ENCODE measurements around the gene ITIH2.
"Not testable (repeated sequence)": the region's sequence is repeated elsewhere in the genome, so short reads cannot be mapped to it uniquely, and the experiment has no call there.

Gene ITIH2

GRCh38 chr10:7703140-7703539, at the start of gene ITIH2:
Gene ITIH2, plus strand, starts transcription at chr10:7703316. Its CDS starts 119 bp downstream, at chr10:7703435.
- FAIRE-seq: peak; percentile 24

GRCh38 chr10:7657079-7657478, 46.0 kb upstream of the ITIH2 start:
- not testable (repeated sequence) for FAIRE-seq

- FAIRE-seq: no peak
Observed at GRCh38 chr10:7657552-7657951, 45.6 kb upstream of the ITIH2 start.

- no peak for FAIRE-seq
Observed at GRCh38 chr10:7659560-7659959, 43.6 kb upstream of the ITIH2 start.

- FAIRE-seq: no peak
Observed at GRCh38 chr10:7662522-7662921, 40.6 kb upstream of the ITIH2 start.

GRCh38 chr10:7664707-7665106, 38.4 kb upstream of the ITIH2 start:
- no peak for FAIRE-seq

GRCh38 chr10:7665767-7666166, 37.3 kb upstream of the ITIH2 start:
- FAIRE-seq: no peak

- FAIRE-seq: no peak
Observed at GRCh38 chr10:7666253-7667023, 36.7 kb upstream of the ITIH2 start, which contains the start of gene ITIH5. Gene ITIH5, minus strand, starts transcription at chr10:7666966. Its CDS starts 74 bp downstream, at chr10:7666892.

- FAIRE-seq: no peak
Observed at GRCh38 chr10:7667262-7668141, 35.6 kb upstream of the ITIH2 start.

- no peak for FAIRE-seq
Observed at GRCh38 chr10:7670157-7670556, 33.0 kb upstream of the ITIH2 start.

GRCh38 chr10:7672341-7673134, 30.6 kb upstream of the ITIH2 start:
- FAIRE-seq: no peak

GRCh38 chr10:7679256-7679655, 23.9 kb upstream of the ITIH2 start:
- no peak for FAIRE-seq

GRCh38 chr10:7680078-7680477, 23.0 kb upstream of the ITIH2 start:
- not testable (repeated sequence) for FAIRE-seq

GRCh38 chr10:7686351-7687171, 16.6 kb upstream of the ITIH2 start:
- no peak for FAIRE-seq

- FAIRE-seq: peak; percentile 72
Observed at GRCh38 chr10:7687228-7687907, 15.7 kb upstream of the ITIH2 start.

- no peak for FAIRE-seq
Observed at GRCh38 chr10:7689591-7689990, 13.5 kb upstream of the ITIH2 start.

GRCh38 chr10:7690885-7691597, 12.1 kb upstream of the ITIH2 start:
- not testable (repeated sequence) for FAIRE-seq

GRCh38 chr10:7692368-7692767, 10.7 kb upstream of the ITIH2 start:
- FAIRE-seq: not testable (repeated sequence)

- not testable (repeated sequence) for FAIRE-seq
Observed at GRCh38 chr10:7693194-7693593, 9.9 kb upstream of the ITIH2 start.

GRCh38 chr10:7696545-7696944, 6.6 kb upstream of the ITIH2 start:
- no peak for FAIRE-seq

GRCh38 chr10:7697426-7697825, 5.7 kb upstream of the ITIH2 start:
- no peak for FAIRE-seq
